C1 segment of cervical spinal cord (tissue), 14 donors: ENCODE data around the gene SLC35F3.
A peak's percentile ranks its signal among the peaks of the same experiment; 100 is the strongest.

ENCODE experiments used
- DNase-seq, 14 donors: peaks; one replicate each; lab custom pipeline; 2025; lab: John Stamatoyannopoulos, UW

SLC35F3 gene

DNA sequence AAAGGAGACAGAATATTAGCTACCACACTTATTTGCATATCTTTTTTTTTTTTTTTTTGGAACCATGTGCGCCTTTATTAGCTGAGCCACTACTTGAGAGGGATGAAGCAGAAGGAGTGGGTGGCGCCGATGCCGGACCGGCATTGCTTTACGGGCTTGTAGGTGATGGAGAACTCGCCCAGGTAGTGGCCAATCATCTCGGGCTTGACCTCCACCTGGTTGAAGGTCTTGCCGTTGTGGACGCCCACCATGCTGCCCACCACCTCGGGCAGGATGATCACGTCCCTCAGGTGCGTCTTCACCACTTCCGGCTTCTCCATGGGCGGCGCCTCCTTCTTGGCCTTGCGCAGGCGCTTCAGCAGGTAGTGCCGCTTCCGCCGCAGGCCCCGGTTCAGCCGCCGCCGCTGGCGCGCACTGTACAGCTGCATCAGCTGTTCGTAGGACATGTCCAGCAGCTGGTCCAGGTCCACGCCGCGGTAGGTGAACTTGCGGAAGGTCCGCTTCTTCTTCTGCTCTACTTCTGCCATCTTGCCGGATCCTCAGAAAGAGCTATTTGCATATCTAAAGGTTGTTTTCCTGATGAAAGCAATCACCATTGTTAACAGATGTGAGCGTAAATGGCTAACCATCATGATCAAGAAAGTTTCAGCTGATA is 452.3 kb downstream of the SLC35F3 start:
- peak in 3 of 14 donors; percentile 1 to 4 (median 1) for DNase-seq

DNA sequence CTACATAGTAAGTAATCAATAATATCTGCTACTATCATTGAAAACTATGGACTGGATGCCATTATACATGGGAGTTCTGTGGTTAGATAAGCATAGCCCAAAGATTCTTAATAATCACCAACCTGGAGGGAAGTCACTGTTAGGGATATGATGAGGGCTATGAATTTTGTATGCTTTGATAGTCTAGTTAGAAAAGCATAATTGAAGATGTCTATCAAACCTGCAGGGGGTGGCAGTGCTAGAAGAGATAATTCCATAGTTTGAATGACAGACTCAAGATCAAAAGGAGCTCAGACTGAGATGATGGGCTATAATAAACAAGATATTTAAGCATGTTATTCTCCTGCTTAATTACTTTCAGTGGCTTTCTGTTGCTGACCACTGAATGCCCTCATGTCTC is 453.4 kb downstream of the SLC35F3 start:
- no peak for DNase-seq

DNA sequence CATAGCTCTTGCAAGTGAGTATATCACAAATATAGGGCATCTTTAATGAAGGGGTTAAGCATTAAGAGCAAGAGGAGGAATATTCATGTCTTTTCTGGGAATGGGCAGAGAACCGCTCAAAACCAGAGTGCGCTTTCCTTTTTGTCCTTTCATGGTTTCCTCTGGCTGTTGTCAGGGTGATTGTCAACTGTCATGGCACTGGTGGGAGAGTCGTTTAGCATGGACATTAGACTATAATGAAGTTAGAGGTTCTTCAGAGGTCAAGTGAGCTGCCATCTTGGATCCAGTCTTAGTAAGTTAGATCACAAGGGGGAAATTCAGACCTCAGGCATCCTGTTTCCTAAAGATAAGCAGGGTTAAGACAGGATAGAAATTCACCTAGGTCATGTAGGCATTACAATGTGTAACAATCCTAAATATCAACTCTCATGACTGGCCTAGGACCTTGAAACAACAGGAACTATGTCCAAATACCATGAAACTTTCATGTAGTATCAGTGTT is 456.7 kb downstream of the SLC35F3 start:
- DNase-seq: no peak

DNA sequence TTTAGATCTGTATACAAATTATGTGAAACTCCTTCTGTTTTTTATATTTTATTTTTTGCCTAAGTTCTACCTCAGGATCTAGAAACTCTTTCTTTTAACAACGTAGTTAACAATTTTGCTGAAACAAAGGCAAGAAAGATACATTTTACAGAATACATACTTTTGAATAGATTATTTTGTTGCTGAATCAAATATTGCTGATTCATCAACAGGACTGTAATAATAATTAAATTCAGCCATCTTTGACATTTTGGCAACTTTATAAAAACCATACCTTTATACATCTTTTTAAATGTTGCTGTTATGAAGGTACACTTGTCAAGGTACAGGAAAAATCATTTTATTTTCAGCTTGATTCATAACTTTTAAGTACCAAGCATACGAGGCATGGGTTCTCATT is 458.1 kb downstream of the SLC35F3 start:
- no peak for DNase-seq

DNA sequence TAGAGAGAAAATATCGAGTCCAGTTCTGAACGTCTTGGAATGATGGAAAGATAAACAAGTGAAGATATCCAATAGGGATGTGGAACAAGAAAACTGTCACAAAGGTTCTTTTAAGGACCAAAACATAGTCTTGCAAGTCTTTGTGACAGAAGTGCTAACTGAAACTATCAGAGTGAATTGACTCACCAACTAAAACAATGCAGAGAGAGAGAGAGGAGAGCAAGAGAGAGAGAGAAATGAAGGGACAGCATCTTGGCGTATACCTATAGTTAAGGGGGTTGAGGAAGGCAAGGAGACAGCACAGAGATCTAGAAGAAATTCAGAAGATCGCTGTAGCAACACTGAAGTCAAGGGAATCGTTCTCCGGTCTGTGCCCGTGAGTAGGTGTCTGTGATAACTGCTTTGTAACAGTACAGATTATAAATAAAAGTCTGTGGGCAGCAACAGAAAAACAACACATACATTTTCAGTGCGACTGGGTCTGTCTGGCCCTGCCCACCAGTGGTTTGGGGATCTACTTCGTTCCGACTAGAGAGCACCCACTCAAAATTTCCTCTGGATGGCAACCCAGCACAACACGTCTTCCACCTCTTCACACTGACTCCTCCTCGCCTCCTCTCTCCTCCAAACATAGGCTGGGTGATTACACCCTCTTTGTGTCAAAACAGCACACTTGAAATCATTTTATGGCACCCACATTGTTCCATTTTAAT is 464.0 kb downstream of the SLC35F3 start:
- DNase-seq: no peak

DNA sequence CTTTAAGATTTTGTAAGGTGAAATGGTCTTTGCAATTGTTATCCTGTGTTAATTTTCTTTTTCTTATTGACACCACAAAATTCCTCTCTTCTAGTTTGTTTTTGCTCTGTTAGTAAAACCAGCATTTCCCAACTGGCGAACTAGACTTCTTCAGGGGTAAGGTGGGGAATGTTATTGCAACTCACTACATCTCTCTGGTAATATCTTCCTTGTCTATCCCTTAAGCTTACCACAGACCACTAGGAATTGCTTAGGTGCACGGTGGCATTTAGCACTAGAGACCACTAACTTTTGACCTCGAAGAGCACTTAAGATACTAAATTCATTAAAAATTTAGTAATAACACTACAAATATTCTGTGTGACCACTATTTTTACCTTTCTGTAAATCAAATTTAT is 464.6 kb downstream of the SLC35F3 start:
- no peak for DNase-seq

DNA sequence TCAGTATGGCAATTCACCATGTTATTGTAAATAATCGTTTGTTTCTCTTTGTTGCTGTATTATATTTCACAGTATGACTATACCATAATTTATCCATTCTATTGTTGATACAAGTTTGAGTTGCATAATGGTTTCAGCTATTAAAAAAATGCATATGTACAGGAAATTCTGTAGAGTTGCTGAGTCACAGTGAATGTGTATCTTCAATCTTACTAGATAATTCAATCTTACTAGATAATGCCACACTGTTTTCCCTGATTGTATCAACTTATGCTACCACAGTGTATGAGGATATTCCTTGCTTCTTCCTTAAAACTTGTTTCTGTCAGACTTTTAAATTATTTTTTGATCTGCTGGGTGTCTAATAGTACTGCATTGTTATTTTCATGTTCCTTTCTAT is 465.3 kb downstream of the SLC35F3 start:
- no peak for DNase-seq

DNA sequence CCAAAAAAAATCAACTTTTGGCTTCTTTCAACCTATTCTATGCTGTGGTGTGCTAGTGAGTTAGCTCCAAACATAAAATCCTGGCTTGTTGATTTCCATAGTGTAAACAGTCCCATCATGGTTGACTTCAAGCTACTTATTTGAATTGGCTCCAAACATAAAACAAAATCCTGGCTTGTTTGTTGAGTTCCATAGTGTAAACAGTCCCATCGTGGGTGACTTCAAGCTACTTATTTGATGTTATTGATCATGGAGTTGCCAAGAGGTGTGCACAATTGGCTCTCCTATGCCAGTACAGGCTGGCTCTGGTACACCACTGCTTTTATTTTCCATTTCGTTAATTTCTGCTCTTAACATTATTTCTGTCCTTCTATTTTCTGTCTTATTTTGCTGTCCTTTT is 466.9 kb downstream of the SLC35F3 start:
- DNase-seq: no peak

DNA sequence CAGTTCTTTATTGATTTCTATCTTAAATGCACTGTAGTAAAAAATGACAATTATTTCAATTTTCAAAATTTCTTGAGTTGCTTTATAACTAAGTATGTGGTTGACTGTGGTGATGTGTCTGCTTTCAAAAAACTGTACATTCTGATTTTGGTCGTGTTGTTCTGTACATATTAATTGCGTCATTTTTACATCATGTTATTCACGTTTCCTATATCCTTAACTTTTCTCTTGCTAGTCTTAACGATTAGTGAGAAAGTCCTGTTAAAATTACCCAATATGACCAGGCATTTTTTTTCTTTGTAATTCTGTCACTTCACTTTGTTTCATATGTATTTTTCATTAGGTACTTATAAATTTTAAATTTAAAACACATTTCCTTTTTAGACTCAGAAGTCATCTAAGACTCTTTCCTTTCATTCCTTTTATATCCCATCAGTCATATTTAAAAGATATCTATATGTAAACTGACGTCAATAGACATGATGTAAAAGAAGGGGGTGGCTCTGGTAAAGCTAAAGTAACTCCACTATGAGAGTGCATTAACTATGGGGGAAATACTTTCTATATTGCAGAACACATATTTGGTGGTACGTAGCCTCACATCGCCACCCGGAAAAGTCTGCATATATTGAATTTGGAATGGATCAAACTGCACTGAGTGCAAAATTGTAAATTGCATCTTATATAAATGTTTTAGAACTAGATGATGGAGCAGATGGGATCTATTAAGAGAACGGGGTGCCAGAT is 467.7 kb downstream of the SLC35F3 start:
- no peak for DNase-seq

DNA sequence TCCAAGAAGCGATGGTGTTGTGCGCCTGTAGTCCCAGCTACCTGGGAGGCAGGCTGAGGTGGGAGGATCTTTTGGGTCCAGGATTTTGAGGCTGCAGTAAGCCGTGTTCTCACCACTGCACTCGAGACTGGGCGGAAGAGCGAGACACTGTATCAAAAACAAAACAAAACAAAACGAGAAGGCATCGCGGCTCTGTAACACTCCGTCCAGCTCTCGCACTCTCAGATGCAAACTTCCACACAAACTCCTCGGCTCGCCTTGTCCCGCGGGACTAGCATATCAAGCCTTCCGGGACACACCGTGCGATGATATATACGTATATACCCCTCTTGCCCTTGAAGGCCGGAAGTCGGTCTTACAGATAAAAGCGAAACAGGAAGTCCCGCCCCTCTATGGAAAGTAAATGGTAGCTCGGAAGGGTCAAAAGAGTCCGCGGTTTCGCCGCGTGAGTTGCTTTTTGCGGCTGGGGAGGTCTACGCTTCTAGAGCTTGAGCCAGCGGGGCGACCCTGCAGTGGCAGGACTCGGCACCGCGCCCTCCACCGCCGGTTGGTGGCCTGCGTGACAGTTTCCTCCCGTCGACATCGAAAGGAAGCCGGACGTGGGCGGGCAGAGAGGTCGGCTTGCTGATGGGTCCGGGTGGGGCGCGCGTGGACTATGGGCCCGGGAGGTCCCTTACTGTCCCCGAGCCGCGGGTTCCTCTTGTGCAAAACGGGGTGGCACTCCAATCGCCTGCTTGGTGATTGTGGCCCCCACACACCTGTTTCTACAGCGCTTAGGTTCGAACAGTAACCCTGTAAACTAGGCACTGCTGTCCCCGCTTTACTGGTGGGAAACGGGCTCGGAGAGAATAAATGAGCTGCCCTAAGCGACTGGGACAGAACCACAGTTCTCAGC is 468.8 kb downstream of the SLC35F3 start, which contains the start of gene COA6:
Gene COA6, plus strand, starts transcription at position 393 of the 895 bp plus-strand sequence. Its CDS starts 11 bp downstream, at position 404.
- peak; percentile 63 to 98 (median 90) for DNase-seq

DNA sequence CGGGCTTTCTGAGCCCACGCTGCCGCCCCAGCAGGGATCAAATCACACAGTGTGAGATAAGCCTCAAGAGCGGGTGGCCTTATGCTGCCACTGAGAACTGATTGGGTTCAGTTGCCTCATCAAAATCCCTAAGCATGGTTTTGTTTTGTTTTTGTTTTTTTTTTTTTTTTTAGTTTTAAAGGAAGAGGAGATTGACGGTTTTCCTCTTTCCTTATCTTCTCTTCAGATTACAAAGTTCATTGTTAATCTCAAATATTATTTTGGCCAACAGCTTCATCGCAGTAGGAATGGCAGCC is 469.4 kb downstream of the SLC35F3 start:
- DNase-seq: no peak
